Measurements from ENCODE around the gene EBNA1BP2.
A peak's percentile ranks its signal among the peaks of the same experiment; 100 is the strongest.

EBNA1BP2 gene

DNA sequence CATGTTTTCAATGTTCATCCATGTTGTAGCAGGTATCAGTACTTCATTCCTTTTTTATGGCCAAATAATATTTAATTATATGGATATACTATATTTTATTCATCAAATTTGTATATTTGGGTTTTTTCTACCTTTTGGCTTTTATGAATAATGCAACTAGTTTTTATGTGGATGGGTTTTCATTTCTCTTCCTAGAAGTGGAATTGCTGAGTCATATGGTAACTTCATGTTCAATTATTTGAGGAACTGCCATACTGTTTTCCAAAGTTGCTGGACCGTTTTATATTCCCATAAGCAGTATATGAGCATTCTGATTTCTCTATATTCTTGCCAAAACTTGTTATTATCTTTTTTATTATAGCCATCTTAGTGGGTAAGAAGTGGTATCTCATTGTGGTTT lies 16.0 kb upstream of the EBNA1BP2 start:
- no peak overlapping the region for H3K27ac ChIP-seq
- TF ChIP-seq, protein P1, sequence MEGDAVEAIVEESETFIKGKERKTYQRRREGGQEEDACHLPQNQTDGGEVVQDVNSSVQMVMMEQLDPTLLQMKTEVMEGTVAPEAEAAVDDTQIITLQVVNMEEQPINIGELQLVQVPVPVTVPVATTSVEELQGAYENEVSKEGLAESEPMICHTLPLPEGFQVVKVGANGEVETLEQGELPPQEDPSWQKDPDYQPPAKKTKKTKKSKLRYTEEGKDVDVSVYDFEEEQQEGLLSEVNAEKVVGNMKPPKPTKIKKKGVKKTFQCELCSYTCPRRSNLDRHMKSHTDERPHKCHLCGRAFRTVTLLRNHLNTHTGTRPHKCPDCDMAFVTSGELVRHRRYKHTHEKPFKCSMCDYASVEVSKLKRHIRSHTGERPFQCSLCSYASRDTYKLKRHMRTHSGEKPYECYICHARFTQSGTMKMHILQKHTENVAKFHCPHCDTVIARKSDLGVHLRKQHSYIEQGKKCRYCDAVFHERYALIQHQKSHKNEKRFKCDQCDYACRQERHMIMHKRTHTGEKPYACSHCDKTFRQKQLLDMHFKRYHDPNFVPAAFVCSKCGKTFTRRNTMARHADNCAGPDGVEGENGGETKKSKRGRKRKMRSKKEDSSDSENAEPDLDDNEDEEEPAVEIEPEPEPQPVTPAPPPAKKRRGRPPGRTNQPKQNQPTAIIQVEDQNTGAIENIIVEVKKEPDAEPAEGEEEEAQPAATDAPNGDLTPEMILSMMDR (conservative IDR thresholded peaks at IDR 0.05), result no peak

DNA sequence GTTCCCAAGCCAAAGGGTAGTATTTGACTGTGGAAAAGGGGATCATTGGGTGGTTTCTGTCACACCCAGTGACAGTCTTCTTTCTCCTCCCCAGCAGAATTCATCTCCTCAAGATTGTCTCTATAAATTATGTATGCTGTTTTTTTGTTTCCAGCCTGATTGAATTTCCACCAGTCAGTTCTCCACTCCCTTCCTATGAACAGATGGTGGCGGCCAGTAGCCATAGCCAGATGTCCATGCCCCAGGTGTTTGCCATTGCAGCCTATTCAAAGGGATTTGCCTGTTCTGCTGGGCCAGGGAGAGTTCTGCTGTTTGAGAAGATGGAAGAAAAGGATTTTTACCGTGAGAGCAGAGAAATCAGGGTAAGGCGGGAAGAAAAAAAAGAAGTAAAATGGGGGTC lies 12.9 kb upstream of the EBNA1BP2 start:
- H3K27ac ChIP-seq, result no peak overlapping the region
- TF ChIP-seq, protein P1 (conservative IDR thresholded peaks at IDR 0.05), result no peak

DNA sequence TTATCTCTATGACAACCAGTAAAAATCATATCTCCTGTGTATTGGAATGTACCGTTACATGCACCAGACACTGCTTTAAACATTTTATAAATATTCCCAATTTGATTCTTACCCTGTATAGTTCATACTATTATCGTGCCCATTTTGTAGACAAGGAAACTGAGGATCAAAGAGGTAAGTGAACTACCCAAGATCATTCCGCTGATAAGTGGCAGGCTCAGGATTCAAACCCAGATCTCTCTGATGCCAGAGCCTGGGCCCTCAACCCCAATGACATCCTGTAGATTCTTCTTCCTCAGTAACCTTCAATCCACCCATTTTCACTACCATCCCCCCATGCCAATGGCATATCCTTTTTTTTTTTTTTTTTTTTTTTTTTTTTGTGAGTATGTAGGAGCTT lies 12.3 kb upstream of the EBNA1BP2 start:
- TF ChIP-seq, protein P1 (conservative IDR thresholded peaks at IDR 0.05), result no peak
- H3K27ac ChIP-seq, result no peak overlapping the region

DNA sequence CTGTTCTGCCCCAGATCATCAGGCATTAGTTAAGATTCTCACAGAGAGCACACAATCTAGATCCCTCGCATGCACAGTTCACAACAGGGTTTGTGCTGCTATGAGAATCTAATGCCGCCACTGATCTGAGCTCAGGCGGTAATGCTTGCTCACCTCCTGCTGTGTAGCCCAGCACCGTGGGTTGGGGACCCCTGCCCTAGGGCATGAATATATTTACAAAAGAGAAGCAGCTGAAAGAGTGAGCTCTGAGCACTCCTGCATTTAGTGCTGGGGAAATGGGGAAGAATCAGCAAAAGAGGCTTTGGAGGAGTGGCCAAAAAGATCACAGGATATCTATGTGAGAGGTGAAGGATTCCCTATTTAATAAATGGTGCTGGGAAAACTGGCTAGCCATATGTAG lies 5.6 kb upstream of the EBNA1BP2 start:
- no peak overlapping the region for H3K27ac ChIP-seq
- TF ChIP-seq, protein P1 (conservative IDR thresholded peaks at IDR 0.05), result no peak

DNA sequence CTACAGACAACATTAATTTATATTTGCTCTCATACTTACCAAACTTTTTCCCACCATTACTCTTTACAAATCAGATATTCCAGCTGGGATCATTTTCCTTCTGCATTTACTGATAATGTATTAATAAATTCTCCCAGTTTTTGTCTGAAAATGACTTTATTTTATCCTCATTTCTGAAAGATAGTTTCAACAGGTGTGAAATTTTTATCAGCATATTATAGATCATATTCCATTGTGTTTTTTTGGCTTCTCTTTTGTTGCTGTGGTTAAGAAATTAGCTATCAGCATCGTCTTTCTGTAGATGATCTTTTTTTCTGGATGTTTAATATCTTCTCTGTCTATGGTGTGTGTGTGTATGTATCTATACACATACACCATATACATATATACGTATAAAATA lies 2.8 kb upstream of the EBNA1BP2 start:
- TF ChIP-seq, protein P1 (conservative IDR thresholded peaks at IDR 0.05), result no peak
- H3K27ac ChIP-seq, result no peak overlapping the region

DNA sequence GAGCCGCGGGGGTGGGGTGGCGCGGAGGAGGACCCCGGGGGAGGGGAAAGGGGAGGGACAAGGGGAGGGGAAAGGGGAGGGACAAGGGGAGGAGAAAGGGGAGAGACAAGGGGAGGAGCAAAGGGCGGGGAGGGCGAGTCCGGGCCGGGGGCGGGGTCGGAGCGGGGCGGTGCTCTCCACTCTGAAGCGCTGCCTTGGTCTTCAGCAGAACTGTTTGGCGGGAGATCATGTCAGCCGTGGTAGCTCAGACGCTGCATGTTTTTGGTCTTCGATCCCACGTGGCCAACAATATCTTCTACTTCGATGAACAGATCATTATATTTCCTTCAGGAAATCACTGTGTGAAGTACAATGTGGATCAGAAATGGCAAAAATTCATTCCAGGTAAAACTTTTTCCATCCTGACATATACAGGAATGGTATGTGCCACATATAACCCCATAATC lies 460 bp upstream of the EBNA1BP2 start:
- TF ChIP-seq, protein P1 (conservative IDR thresholded peaks at IDR 0.05), result no peak
- H3K27ac ChIP-seq, result no peak overlapping the region

DNA sequence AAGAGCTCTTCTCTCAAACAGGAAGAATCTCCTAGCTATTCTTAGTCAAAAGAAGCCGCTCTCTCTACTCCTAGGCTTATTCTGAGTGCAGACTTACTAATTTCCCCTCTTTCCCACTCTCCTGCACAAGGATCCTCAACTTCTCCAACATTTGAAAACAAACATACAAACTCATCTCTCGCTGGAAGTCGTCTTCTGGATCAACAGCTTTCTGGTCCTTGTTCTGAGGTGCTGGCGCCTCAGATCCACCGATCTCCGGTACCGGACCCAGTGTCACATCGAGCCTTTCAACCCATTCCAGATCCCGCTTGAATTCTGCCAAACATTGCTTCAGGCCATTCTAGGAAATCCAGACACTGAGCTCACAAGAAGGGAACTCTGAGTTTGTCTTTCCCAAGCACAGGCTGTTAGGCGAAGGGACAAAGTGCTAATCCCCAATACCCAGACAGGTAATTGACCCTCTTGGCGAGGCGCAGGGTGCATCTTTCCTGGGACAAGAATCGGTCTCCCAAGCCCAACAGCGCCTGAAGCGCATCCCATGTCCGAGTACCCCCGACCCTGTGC lies 696 bp downstream of the EBNA1BP2 start:
- peak overlapping the region; percentile 48; the same call in 1 of the 2 replicates for H3K27ac ChIP-seq
- TF ChIP-seq, protein P1 (conservative IDR thresholded peaks at IDR 0.05), result no peak

Measured in VCaP (cell line).